LNCaP clone FGC (cell line): ENCODE measurements around the gene ZNF488.

Experiments used
- DNase-seq: peaks from one replicate; pipeline ENCODE4 v3.0.0-alpha.2; 2011; ENCODE audit warnings: low read depth
- H3K4me3 ChIP-seq: 2 replicates; pipeline ENCODE4 v1.5.1; 2011; ENCODE audit warnings: mild to moderate bottlenecking, low read depth, low read length, control low read depth
- CTCF ChIP-seq: IDR thresholded peaks from 2 replicates; pipeline ENCODE4 v1.5.1; 2012; ENCODE audit warnings: mild to moderate bottlenecking; ENCODE audit not compliant: control insufficient read depth, insufficient read depth; ENCODE audit errors: extremely low read depth

ZNF488 gene, protein sequence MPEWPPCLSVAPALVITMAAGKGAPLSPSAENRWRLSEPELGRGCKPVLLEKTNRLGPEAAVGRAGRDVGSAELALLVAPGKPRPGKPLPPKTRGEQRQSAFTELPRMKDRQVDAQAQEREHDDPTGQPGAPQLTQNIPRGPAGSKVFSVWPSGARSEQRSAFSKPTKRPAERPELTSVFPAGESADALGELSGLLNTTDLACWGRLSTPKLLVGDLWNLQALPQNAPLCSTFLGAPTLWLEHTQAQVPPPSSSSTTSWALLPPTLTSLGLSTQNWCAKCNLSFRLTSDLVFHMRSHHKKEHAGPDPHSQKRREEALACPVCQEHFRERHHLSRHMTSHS

GRCh38 chr10:47384148-47384921, at the start of gene ZNF488:
Gene ZNF488, minus strand, starts transcription at chr10:47384293. Its CDS starts 15,464 bp downstream, at chr10:47368829.
- no peak for TF ChIP-seq CTCF
- H3K4me3 ChIP-seq, result peak within 1 kb of the TSS; percentile 72
- DNase-seq, result peak; percentile 48

GRCh38 chr10:47425813-47426419, 41.8 kb upstream of the ZNF488 start:
- no peak for TF ChIP-seq CTCF
- H3K4me3 ChIP-seq, result no peak overlapping the region
- no peak for DNase-seq

DNA sequence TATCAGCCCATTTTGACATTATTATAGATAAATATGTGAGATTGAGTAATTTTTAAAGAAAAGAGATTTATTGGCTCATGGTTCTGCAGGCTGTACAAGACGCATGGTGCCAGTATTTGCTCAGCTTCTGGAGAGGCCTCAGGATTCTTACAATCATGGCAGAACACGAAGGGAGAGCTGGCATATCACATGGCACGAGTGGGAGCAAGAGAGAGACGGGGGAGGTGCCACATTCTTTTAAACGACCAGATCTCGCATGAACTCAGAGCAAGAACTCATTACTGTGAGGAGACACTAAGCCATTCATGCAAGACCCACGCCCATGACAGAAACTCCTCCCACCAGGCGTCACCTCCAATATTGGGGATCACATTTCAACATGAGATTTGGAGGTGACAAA, 40.1 kb upstream of the ZNF488 start:
- no peak for TF ChIP-seq CTCF
- no peak for DNase-seq
- H3K4me3 ChIP-seq, result no peak overlapping the region

DNA sequence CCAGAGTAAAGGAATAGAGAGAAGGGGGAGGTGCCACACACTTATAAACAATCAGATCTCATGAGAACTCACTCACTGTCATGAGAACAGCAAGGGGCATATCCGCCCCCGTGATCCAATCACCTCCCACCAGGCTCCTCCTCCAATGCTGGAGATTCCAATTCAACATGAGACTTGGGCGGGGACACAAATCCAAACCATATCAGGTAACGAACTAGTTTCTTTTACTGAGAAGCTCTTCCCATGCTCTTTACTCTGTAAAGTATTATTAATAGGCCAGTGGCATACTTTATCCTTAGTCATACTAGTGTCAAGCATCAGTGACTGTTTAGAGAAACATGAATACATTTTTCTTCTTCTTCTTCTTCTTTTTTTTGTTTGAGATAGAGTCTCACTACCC, 39.4 kb upstream of the ZNF488 start:
- no peak overlapping the region for H3K4me3 ChIP-seq
- TF ChIP-seq CTCF, result no peak

DNA sequence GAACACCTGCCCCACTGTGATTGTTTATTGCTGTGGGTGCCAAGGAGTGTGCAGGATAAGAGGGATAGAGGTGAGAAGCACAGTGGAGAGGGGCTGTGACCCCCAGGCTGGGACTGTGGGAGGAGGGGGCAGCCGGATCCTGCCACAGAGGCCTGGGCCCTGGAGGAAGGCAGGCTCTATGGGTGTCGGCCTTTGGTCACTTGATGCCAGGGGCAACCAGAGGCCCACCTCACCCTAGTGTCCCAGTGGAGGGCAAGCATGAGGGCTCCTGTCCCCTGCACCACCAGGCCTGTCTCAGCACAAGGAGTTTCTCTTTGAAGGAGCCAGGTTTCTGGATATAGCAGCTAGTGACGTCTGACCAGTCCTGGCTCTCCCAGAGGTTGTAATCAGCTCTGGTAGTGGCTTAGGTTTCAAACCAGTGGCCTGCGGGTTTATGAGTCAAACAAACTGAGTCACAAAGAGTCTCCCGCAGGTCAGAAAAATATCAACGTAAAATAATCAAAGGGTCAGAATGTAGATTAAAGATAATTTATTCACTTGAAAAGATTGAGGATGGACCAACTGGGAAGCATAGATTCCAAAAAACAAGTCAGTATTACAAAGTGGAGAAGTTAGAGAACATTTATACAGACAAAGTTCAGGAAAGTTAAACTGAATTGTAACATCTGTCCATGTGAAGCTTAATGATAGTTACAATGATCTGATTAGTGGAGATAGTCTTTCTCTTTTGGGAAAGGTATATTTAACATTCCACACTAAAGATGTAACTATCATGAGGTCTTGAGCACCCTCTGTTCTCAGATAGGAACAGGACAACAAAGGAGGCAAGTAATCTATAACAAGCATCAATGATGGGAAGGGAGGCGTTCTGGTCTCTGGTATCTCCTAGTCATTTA, 37.2 kb upstream of the ZNF488 start:
- TF ChIP-seq CTCF, result no peak
- no peak overlapping the region for H3K4me3 ChIP-seq
- DNase-seq, result no peak

More for the DNA sequence above, 39.4 kb upstream of the ZNF488 start:
- DNase-seq, result no peak

- DNase-seq, result no peak
- no peak overlapping the region for H3K4me3 ChIP-seq
- no peak for TF ChIP-seq CTCF
Observed at GRCh38 chr10:47420305-47421056, 36.4 kb upstream of the ZNF488 start.
